Testis (tissue), 2 donors: ENCODE results near the gene DCDC2C.

Experiments used
- CTCF ChIP-seq, 3 experiments: fragments of 450-650 bp in 2 of 3; fragments of 200-600 bp in 1 of 3; sonication (generic) in 1 of 3; IDR thresholded peaks; one replicate each; pipeline ENCODE4 v1.5.1; 2016 to 2019; ENCODE audit warnings: antibody characterized with exemption in 3 of 3, mild to moderate bottlenecking in 2 of 3, moderate library complexity in 1 of 3
- POLR2A ChIP-seq: fragments of 450-650 bp; IDR thresholded peaks from one replicate; pipeline ENCODE4 v1.6.1; 2017; ENCODE audit warnings: antibody characterized with exemption, mild to moderate bottlenecking, moderate library complexity

DNA sequence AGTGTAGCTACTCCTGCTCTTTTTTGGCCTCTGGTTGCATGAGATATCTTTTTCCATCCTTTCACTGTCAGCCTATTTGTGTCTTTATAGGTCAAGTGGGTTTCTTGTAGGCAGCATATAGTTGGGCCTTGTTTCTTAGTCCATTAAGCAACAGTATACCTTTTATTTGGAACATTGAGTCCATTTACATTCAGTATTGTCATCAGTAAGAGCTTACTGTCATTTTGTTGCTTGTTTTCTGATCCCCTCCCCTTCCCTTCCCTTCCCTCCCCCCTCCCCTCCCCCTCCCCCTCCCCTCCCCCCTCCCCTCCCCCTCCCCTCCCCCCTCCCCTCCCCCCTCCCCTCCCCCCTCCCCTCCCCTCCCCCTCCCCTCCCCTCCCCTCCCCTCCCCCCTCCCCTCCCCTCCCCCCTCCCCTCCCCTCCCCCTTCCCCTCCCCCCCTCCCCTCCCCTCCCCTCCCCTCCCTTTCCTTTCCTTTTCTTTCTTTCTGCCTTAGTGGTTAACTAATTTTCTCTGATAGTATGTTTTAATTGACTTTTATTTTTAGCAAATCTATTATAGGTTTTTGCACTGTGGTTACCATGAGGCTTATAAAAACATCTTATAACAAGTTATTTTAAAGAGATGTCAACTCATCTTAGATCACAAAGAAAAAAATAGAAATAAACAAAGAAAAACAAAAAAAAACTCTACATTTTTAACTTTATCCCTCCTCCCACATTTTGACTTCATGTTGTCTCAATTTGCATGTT lies 13.2 kb upstream of the DCDC2C start:
- TF ChIP-seq CTCF (IDR thresholded peaks at IDR 0.05) = no peak
- TF ChIP-seq POLR2A = no peak
